ENCODE measurements around the gene C1orf226. TPM values are rescaled to one million over a fixed set of nuclear protein-coding genes. Genes with fewer than 3 reads are reported as not detected.

C1orf226 gene
- total and polyA plus RNA-seq, 5 donors from 2014 or later, result 0.10 to 0.14 TPM; not detected in 3

GRCh38 chr1:162404550-162405160 lies 23.1 kb downstream of the C1orf226 start:
- H3K36me3 ChIP-seq (ENCODE audit: control insufficient read depth, insufficient read depth, low read length), result no peaks in the 10 kb centered on the region
- Mint-ChIP-seq H3K36me3 (no peaks in the 10 kb centered on the region), H3K4me1 (no peaks in the 10 kb centered on the region), H3K27me3 (peaks cover 4% of the 10 kb centered on the region), H3K27ac (no peak overlapping the region), H3K9me3 (peaks cover 0 to 2% (median 0%) of the 10 kb centered on the region in 7 donors), H3K4me3 (no peak overlapping the region)
- H3K27ac ChIP-seq (ENCODE audit: insufficient read depth, low read length, poor library complexity, severe bottlenecking), result no peak overlapping the region
- H3K9me3 ChIP-seq (ENCODE audit: control insufficient read depth in 2 of 2, low read length in 2 of 2), result no peaks in the 10 kb centered on the region
- H3K4me1 ChIP-seq (ENCODE audit: control insufficient read depth, insufficient read depth, low read length, poor library complexity, severe bottlenecking), result no peaks in the 10 kb centered on the region
- DNase-seq (no peak), ATAC-seq (ENCODE audit: low read depth in 2 of 2) (no peak)
- no peak overlapping the region for H3K4me3 ChIP-seq (ENCODE audit: low read depth, low read length)
- H3K27me3 ChIP-seq (ENCODE audit: control insufficient read depth, insufficient read depth, low read length), result peaks cover 2% of the 10 kb centered on the region

- Histone ChIP-seq H3K4me1 (ENCODE audit: control insufficient read depth, insufficient read depth, low read length, poor library complexity, severe bottlenecking) (no peaks in the 10 kb centered on the region), H3K9me3 (ENCODE audit: control insufficient read depth in 2 of 2, low read length in 2 of 2) (no peaks in the 10 kb centered on the region), H3K27me3 (ENCODE audit: control insufficient read depth, insufficient read depth, low read length) (peaks cover 2% of the 10 kb centered on the region), H3K4me3 (ENCODE audit: low read depth, low read length) (no peak overlapping the region), H3K36me3 (ENCODE audit: control insufficient read depth, insufficient read depth, low read length) (no peaks in the 10 kb centered on the region), H3K27ac (ENCODE audit: insufficient read depth, low read length, poor library complexity, severe bottlenecking) (no peak overlapping the region)
- no peak for ATAC-seq (ENCODE audit: low read depth in 2 of 2)
- Mint-ChIP-seq H3K9me3 (peaks cover 0 to 1% (median 0%) of the 10 kb centered on the region in 7 donors), H3K27ac (no peak overlapping the region), H3K27me3 (peaks cover 3% of the 10 kb centered on the region), H3K4me3 (no peak overlapping the region), H3K36me3 (no peaks in the 10 kb centered on the region), H3K4me1 (no peaks in the 10 kb centered on the region)
- DNase-seq, result no peak
Measured at GRCh38 chr1:162405800-162406199, 24.3 kb downstream of the C1orf226 start.

GRCh38 chr1:162406811-162407210 lies 25.3 kb downstream of the C1orf226 start:
- H3K27ac ChIP-seq (ENCODE audit: insufficient read depth, low read length, poor library complexity, severe bottlenecking), result no peak overlapping the region
- no peak overlapping the region for H3K4me3 Mint-ChIP-seq

GRCh38 chr1:162407539-162407938 lies 26.0 kb downstream of the C1orf226 start:
- DNase-seq (no peak), ATAC-seq (ENCODE audit: low read depth in 2 of 2) (no peak)
- Histone ChIP-seq H3K27ac (ENCODE audit: insufficient read depth, low read length, poor library complexity, severe bottlenecking) (no peak overlapping the region), H3K36me3 (ENCODE audit: control insufficient read depth, insufficient read depth, low read length) (no peaks in the 10 kb centered on the region), H3K9me3 (ENCODE audit: control insufficient read depth in 2 of 2, low read length in 2 of 2) (no peaks in the 10 kb centered on the region), H3K4me3 (ENCODE audit: low read depth, low read length) (no peak overlapping the region), H3K4me1 (ENCODE audit: control insufficient read depth, insufficient read depth, low read length, poor library complexity, severe bottlenecking) (no peaks in the 10 kb centered on the region), H3K27me3 (ENCODE audit: control insufficient read depth, insufficient read depth, low read length) (peaks cover 5% of the 10 kb centered on the region)
- Mint-ChIP-seq H3K36me3 (no peaks in the 10 kb centered on the region), H3K4me3 (no peak overlapping the region), H3K27ac (no peak overlapping the region), H3K27me3 (peaks cover 2% of the 10 kb centered on the region), H3K4me1 (no peaks in the 10 kb centered on the region), H3K9me3 (no peaks in the 10 kb centered on the region)

More at GRCh38 chr1:162406811-162407210, 25.3 kb downstream of the C1orf226 start:
- no peak for DNase-seq
- H3K4me1 Mint-ChIP-seq, result no peaks in the 10 kb centered on the region
- H3K36me3 Mint-ChIP-seq, result no peaks in the 10 kb centered on the region
- H3K27ac Mint-ChIP-seq, result no peak overlapping the region
- H3K27me3 Mint-ChIP-seq, result no peaks in the 10 kb centered on the region
- ATAC-seq (ENCODE audit: low read depth in 2 of 2), result no peak
- H3K4me3 ChIP-seq (ENCODE audit: low read depth, low read length), result no peak overlapping the region
- H3K9me3 ChIP-seq (ENCODE audit: control insufficient read depth in 2 of 2, low read length in 2 of 2), result no peaks in the 10 kb centered on the region
- H3K4me1 ChIP-seq (ENCODE audit: control insufficient read depth, insufficient read depth, low read length, poor library complexity, severe bottlenecking), result no peaks in the 10 kb centered on the region
- H3K36me3 ChIP-seq (ENCODE audit: control insufficient read depth, insufficient read depth, low read length), result no peaks in the 10 kb centered on the region
- H3K9me3 Mint-ChIP-seq, result no peaks in the 10 kb centered on the region
- peaks cover 2% of the 10 kb centered on the region for H3K27me3 ChIP-seq (ENCODE audit: control insufficient read depth, insufficient read depth, low read length)

- H3K36me3 Mint-ChIP-seq, result no peaks in the 10 kb centered on the region
- Histone ChIP-seq H3K9me3 (ENCODE audit: control insufficient read depth in 2 of 2, low read length in 2 of 2) (no peaks in the 10 kb centered on the region), H3K27me3 (ENCODE audit: control insufficient read depth, insufficient read depth, low read length) (peaks cover 9% of the 10 kb centered on the region), H3K4me3 (ENCODE audit: low read depth, low read length) (no peak within 1 kb of the TSS), H3K36me3 (ENCODE audit: control insufficient read depth, insufficient read depth, low read length) (no peaks in the 10 kb centered on the region), H3K27ac (ENCODE audit: insufficient read depth, low read length, poor library complexity, severe bottlenecking) (no peak within 1 kb of the TSS), H3K4me1 (ENCODE audit: control insufficient read depth, insufficient read depth, low read length, poor library complexity, severe bottlenecking) (no peaks in the 10 kb centered on the region)
- H3K4me1 Mint-ChIP-seq, result no peaks in the 10 kb centered on the region
- DNase-seq (no peak), ATAC-seq (ENCODE audit: low read depth in 2 of 2) (no peak)
- no peak within 1 kb of the TSS for H3K4me3 Mint-ChIP-seq
- peak within 1 kb of the TSS in 1 of 3 donors; percentile 82 for H3K27ac Mint-ChIP-seq
- peaks cover 16% of the 10 kb centered on the region for H3K27me3 Mint-ChIP-seq
- peaks cover 0 to 1% (median 0%) of the 10 kb centered on the region in 7 donors for H3K9me3 Mint-ChIP-seq
Measured at GRCh38 chr1:162412002-162412401, 30.5 kb downstream of the C1orf226 start, which contains the start of gene SH2D1B. SH2D1B (minus strand) TSS chr1:162412136; CDS start chr1:162412016, 120 bp downstream.

- Mint-ChIP-seq H3K27ac (no peak overlapping the region), H3K4me1 (no peaks in the 10 kb centered on the region)
- H3K9me3 ChIP-seq (ENCODE audit: control insufficient read depth in 2 of 2, low read length in 2 of 2), result no peaks in the 10 kb centered on the region
Measured at GRCh38 chr1:162416215-162416614, 34.7 kb downstream of the C1orf226 start.

GRCh38 chr1:162416909-162417308 lies 35.4 kb downstream of the C1orf226 start:
- Histone ChIP-seq H3K27ac (ENCODE audit: insufficient read depth, low read length, poor library complexity, severe bottlenecking) (no peak overlapping the region), H3K36me3 (ENCODE audit: control insufficient read depth, insufficient read depth, low read length) (no peaks in the 10 kb centered on the region), H3K9me3 (ENCODE audit: control insufficient read depth in 2 of 2, low read length in 2 of 2) (no peaks in the 10 kb centered on the region), H3K4me3 (ENCODE audit: low read depth, low read length) (no peak overlapping the region), H3K27me3 (ENCODE audit: control insufficient read depth, insufficient read depth, low read length) (peaks cover 17% of the 10 kb centered on the region), H3K4me1 (ENCODE audit: control insufficient read depth, insufficient read depth, low read length, poor library complexity, severe bottlenecking) (no peaks in the 10 kb centered on the region)
- ATAC-seq (ENCODE audit: low read depth in 2 of 2), result no peak
- H3K27ac Mint-ChIP-seq, result no peak overlapping the region
- peaks cover 0 to 1% (median 0%) of the 10 kb centered on the region in 7 donors for H3K9me3 Mint-ChIP-seq
- H3K4me1 Mint-ChIP-seq, result no peaks in the 10 kb centered on the region
- H3K27me3 Mint-ChIP-seq, result peaks cover 23% of the 10 kb centered on the region
- DNase-seq, result no peak
- no peaks in the 10 kb centered on the region for H3K36me3 Mint-ChIP-seq
- no peak overlapping the region for H3K4me3 Mint-ChIP-seq

More at GRCh38 chr1:162416215-162416614, 34.7 kb downstream of the C1orf226 start:
- H3K27me3 ChIP-seq (ENCODE audit: control insufficient read depth, insufficient read depth, low read length), result peaks cover 13% of the 10 kb centered on the region
- no peak overlapping the region for H3K27ac ChIP-seq (ENCODE audit: insufficient read depth, low read length, poor library complexity, severe bottlenecking)
- no peaks in the 10 kb centered on the region for H3K36me3 ChIP-seq (ENCODE audit: control insufficient read depth, insufficient read depth, low read length)
- no peak overlapping the region for H3K4me3 Mint-ChIP-seq
- DNase-seq (no peak), ATAC-seq (ENCODE audit: low read depth in 2 of 2) (no peak)
- peaks cover 16% of the 10 kb centered on the region for H3K27me3 Mint-ChIP-seq
- no peak overlapping the region for H3K4me3 ChIP-seq (ENCODE audit: low read depth, low read length)
- H3K9me3 Mint-ChIP-seq, result peaks cover 0 to 1% (median 0%) of the 10 kb centered on the region in 7 donors
- H3K36me3 Mint-ChIP-seq, result no peaks in the 10 kb centered on the region
- no peaks in the 10 kb centered on the region for H3K4me1 ChIP-seq (ENCODE audit: control insufficient read depth, insufficient read depth, low read length, poor library complexity, severe bottlenecking)

GRCh38 chr1:162417650-162418049 lies 36.1 kb downstream of the C1orf226 start:
- H3K4me1 Mint-ChIP-seq, result no peaks in the 10 kb centered on the region
- H3K9me3 ChIP-seq (ENCODE audit: control insufficient read depth in 2 of 2, low read length in 2 of 2), result no peaks in the 10 kb centered on the region
- H3K36me3 Mint-ChIP-seq, result no peaks in the 10 kb centered on the region
- H3K36me3 ChIP-seq (ENCODE audit: control insufficient read depth, insufficient read depth, low read length), result no peaks in the 10 kb centered on the region
- peaks cover 0 to 1% (median 0%) of the 10 kb centered on the region in 7 donors for H3K9me3 Mint-ChIP-seq
- H3K4me1 ChIP-seq (ENCODE audit: control insufficient read depth, insufficient read depth, low read length, poor library complexity, severe bottlenecking), result no peaks in the 10 kb centered on the region
- ATAC-seq (ENCODE audit: low read depth in 2 of 2) (no peak), DNase-seq (no peak)
- H3K27me3 ChIP-seq (ENCODE audit: control insufficient read depth, insufficient read depth, low read length), result peaks cover 15% of the 10 kb centered on the region
- H3K4me3 Mint-ChIP-seq, result no peak overlapping the region
- H3K27me3 Mint-ChIP-seq, result peaks cover 23% of the 10 kb centered on the region
- no peak overlapping the region for H3K27ac Mint-ChIP-seq
- H3K4me3 ChIP-seq (ENCODE audit: low read depth, low read length), result no peak overlapping the region
- H3K27ac ChIP-seq (ENCODE audit: insufficient read depth, low read length, poor library complexity, severe bottlenecking), result no peak overlapping the region
